Measurements from ENCODE around the gene ITGB7. TPM values are rescaled to one million over a fixed set of nuclear protein-coding genes. Genes with fewer than 3 reads are reported as not detected.

ITGB7 gene
- total and polyA plus RNA-seq, 10 of the 15 experiments (the other 5 are each of a cell fraction or from before 2014, with no cell fraction given) = 54.5 to 487 (median 252) TPM

- H3K9me3 ChIP-seq (replicated peaks; ENCODE audit: control insufficient read depth, insufficient read depth, low read length) = no peaks in the 10 kb centered on the region
- ATAC-seq = no peak
- H4K20me1 ChIP-seq (ENCODE audit: control insufficient read depth, insufficient read depth) = no peaks in the 10 kb centered on the region
- peak overlapping the region; percentile 44; the same call in 1 of the 2 replicates for H2AFZ ChIP-seq (ENCODE audit: control insufficient read depth, low read depth, low read length)
- FAIRE-seq = no peak
- ChIA-PET POLR2A (interaction anchor here (0.7 to 1.2 kb wide), 3 partner anchors 17 to 157 kb away, joined by 3 read pairs; no protein-coding TSS in a partner anchor), RAD21 (ENCODE audit: unreplicated experiment) (interaction anchor here (1.8 to 11.1 kb wide), 2 partner anchors 30 to 99 kb away, joined by 4 to 101 read pairs; partner anchors contain the start of gene AAAS), CTCF (interaction anchor here (1.1 kb wide), 1 partner anchor 45 kb away, joined by 3 read pairs; no protein-coding TSS in a partner anchor), SMC1A (ENCODE audit: uncharacterized antibody, unreplicated experiment) (interaction anchor here (0.6 to 0.7 kb wide), 2 partner anchors 80 to 218 kb away, joined by 3 read pairs; no protein-coding TSS in a partner anchor)
- no peaks in the 10 kb centered on the region for H3K27me3 ChIP-seq (replicated peaks in 1 of 2; ENCODE audit: control insufficient read depth in 2 of 2, insufficient read depth in 2 of 2, low read length in 1 of 2)
- no peaks in the 10 kb centered on the region for H3K36me3 ChIP-seq (ENCODE audit: control insufficient read depth in 2 of 2, insufficient read depth in 2 of 2, low read length in 1 of 2)
- H3K79me2 ChIP-seq (ENCODE audit: control insufficient read depth, insufficient read depth, low read length) = peaks cover 4% of the 10 kb centered on the region; the same call in 1 of the 2 replicates
- 40% methylated on average over 5 of the region's 5 CpGs for WGBS (ENCODE audit: insufficient coverage, insufficient replicate concordance, low lambda C conversion rate, missing lambda C conversion rate)
- intact Hi-C loops (cut with micrococcal nuclease; ENCODE audit: unreplicated experiment) = loop anchor here (5.0 kb wide), 1 partner anchor 45 kb away; the partner anchor contains the start of gene ESPL1
- DNase-seq (ENCODE audit: low read depth, low spot score) = no peak
- H3K4me1 ChIP-seq (ENCODE audit: control insufficient read depth, insufficient read depth, low read length) = peaks cover 19% of the 10 kb centered on the region
- 0 out of 2 replicates have a peak overlapping the region, but pooled peaks have one; percentile 25 for H3K27ac ChIP-seq (ENCODE audit: control insufficient read depth, insufficient read depth)
- BruUV-seq (replicated peaks) = no TSS peak
- H3K4me2 ChIP-seq (ENCODE audit: control insufficient read depth, insufficient read depth) = peak overlapping the region; percentile 90
- TF ChIP-seq CHD2 (IDR thresholded peaks at IDR 0.05; ENCODE audit: borderline replicate concordance, low read depth, low read length) (no peak), RFX5 (IDR thresholded peaks at IDR 0.05; ENCODE audit: low read depth, low read length) (no peak), NFYB (IDR thresholded peaks at IDR 0.05; ENCODE audit: insufficient read depth, low read depth, low read length) (no peak), SIX5 (IDR thresholded peaks at IDR 0.05; ENCODE audit: low read depth, low read length, severe bottlenecking) (no peak), ATF7 (IDR thresholded peaks at IDR 0.05; ENCODE audit: low read depth) (0 out of 2 replicates have a peak, but pooled peaks have one; percentile 13), BCLAF1 (IDR thresholded peaks at IDR 0.05) (no peak), BCL11A (IDR thresholded peaks at IDR 0.05; ENCODE audit: low read depth, low read length) (0 out of 2 replicates have a peak, but pooled peaks have one; percentile 34), IKZF1 (conservative IDR thresholded peaks at IDR 0.05) (no peak), RELB (IDR thresholded peaks at IDR 0.05; ENCODE audit: low read depth) (peak; percentile 12; the same call in 1 of the 2 replicates), MTA2 (IDR thresholded peaks at IDR 0.05; ENCODE audit: low read depth) (peak; percentile 76), CBX3 (IDR thresholded peaks at IDR 0.05; ENCODE audit: borderline replicate concordance, low read depth) (no peak), E2F8 (IDR thresholded peaks at IDR 0.05; ENCODE audit: low read depth, partially characterized antibody) (no peak), NBN (IDR thresholded peaks at IDR 0.05) (peak; percentile 69)
- in situ Hi-C loops (cut with MboI) = no loop called here
- no peak overlapping the region; the same call in 1 of the 2 replicates for H3K9ac ChIP-seq (ENCODE audit: control insufficient read depth, insufficient read depth, low read length)
- H3K4me3 ChIP-seq = no peak overlapping the region
These were observed 15.2 kb upstream of the ITGB7 start for GRCh38 chr12:53222170-53222721.

Data from GM12878 (cell line).